K562 (cell line): ENCODE data around the gene SERHL2. TPM values are rescaled to one million over a fixed set of nuclear protein-coding genes. Genes with fewer than 3 reads are reported as not detected.
A peak's percentile ranks its signal among the peaks of the same experiment; 100 is the strongest.
"Not testable (repeated sequence)": the region's sequence is repeated elsewhere in the genome, so short reads cannot be mapped to it uniquely, and the experiment has no call there.

Experiments used
- ATAC-seq: fragments of 200-7000 bp; cut with Tn5 transposase; 3 replicates; pipeline ENCODE4 v1.9.1; 2020; ENCODE audit warnings: moderate library complexity
- BruUV-seq: library from RNA; stranded (reverse); fragments of 400-500 nt; replicated peaks from 2 replicates; lab custom pipeline; 2021; lab: Mats Ljungman, UMichigan
- CTCF ChIA-PET: fragments of 300-600 bp; formaldehyde crosslinking; extraction: SDS; loops from one replicate; lab custom pipeline; 2021; ENCODE audit warnings: low intra/inter-chr PET ratio; lab: Yijun Ruan, JAX
- POLR2A ChIA-PET: fragments of 300-600, 350-650 bp; sonication (Branson Sonifier 250); formaldehyde crosslinking; extraction: SDS; loops from one replicate; lab custom pipeline; 2021; ENCODE audit warnings: antibody characterized with exemption, inconsistent platforms; lab: Yijun Ruan, JAX
- DNase-seq, 4 experiments: peaks; one replicate each; pipeline versions ENCODE4 v3.0.0 to v3.0.0-alpha.2; 2011 to 2018; ENCODE audit warnings: low spot score in 3 of 4, mixed read lengths in 3 of 4; ENCODE audit errors: extremely low read depth in 1 of 4
- FAIRE-seq: peaks from 2 replicates; lab custom pipeline; 2011; peaks lifted over from hg19 to GRCh38; lab: Jason Lieb, UNC
- H2AFZ ChIP-seq: 2 replicates; pipeline ENCODE4 v1.6.0; 2011; ENCODE audit warnings: low read depth, low read length, control low read depth, inconsistent platforms
- H3K27ac ChIP-seq: fragments of 200-600 bp; 3 replicates; pipeline ENCODE4 v1.8.0; 2011; ENCODE audit warnings: low read depth, mild to moderate bottlenecking, control low read depth, inconsistent platforms, low read length, moderate library complexity, mixed read lengths; ENCODE audit errors: extremely low read depth
- H3K27me3 ChIP-seq, 2 experiments: fragments of 300-600 bp in 1 of 2; 2 replicates in 1 of 2; 3 replicates in 1 of 2; pipeline versions ENCODE4 v1.6.0 to v1.8.0; 2011; ENCODE audit warnings: inconsistent platforms in 2 of 2, low read length in 2 of 2, mild to moderate bottlenecking in 1 of 2, mixed read lengths in 1 of 2, moderate library complexity in 1 of 2; ENCODE audit not compliant: control insufficient read depth in 2 of 2, insufficient read depth in 2 of 2
- H3K36me3 ChIP-seq: fragments of 300-600 bp; 3 replicates; pipeline ENCODE4 v1.8.0; 2011; ENCODE audit warnings: mild to moderate bottlenecking, low read length, inconsistent platforms; ENCODE audit not compliant: control insufficient read depth, insufficient read depth
- H3K4me1 ChIP-seq, 2 experiments: fragments of 200-600 bp in 1 of 2; replicated peaks in 1 of 2; 2 replicates in 1 of 2; 3 replicates in 1 of 2; pipeline versions ENCODE4 v1.5.1 to v1.8.0; 2011; ENCODE audit warnings: inconsistent platforms in 2 of 2, low read length in 2 of 2, mild to moderate bottlenecking in 1 of 2, mixed read lengths in 1 of 2, moderate library complexity in 1 of 2; ENCODE audit not compliant: control insufficient read depth in 2 of 2, insufficient read depth in 2 of 2
- H3K4me2 ChIP-seq: 2 replicates; pipeline ENCODE4 v1.6.1; 2011; ENCODE audit warnings: low read length, control low read depth, inconsistent platforms, mixed read lengths; ENCODE audit not compliant: insufficient read depth
- H3K4me3 ChIP-seq: fragments of 200-600 bp; sonication (generic), shearing (Covaris generic); 2 replicates; pipeline ENCODE4 v1.5.1; 2016; ENCODE audit warnings: control low read depth, inconsistent platforms
- H3K79me2 ChIP-seq: fragments of 200-600 bp; 3 replicates; pipeline ENCODE4 v1.8.0; 2011; ENCODE audit warnings: low read length, inconsistent platforms; ENCODE audit not compliant: control insufficient read depth, insufficient read depth
- H3K9ac ChIP-seq, 2 experiments: 2 replicates each; pipeline versions ENCODE4 v1.6.0 to v1.6.1; 2011; ENCODE audit warnings: low read depth in 2 of 2, low read length in 2 of 2, control low read depth in 1 of 2, inconsistent platforms in 1 of 2, mild to moderate bottlenecking in 1 of 2, mixed read lengths in 1 of 2; ENCODE audit not compliant: insufficient read depth in 1 of 2
- H3K9me1 ChIP-seq: one replicate; pipeline ENCODE4 v1.6.0; 2011; ENCODE audit warnings: inconsistent platforms, mild to moderate bottlenecking, low read length, moderate library complexity; ENCODE audit not compliant: control insufficient read depth, insufficient read depth
- H3K9me3 ChIP-seq: replicated peaks from 2 replicates; pipeline ENCODE4 v1.5.1; 2011; ENCODE audit warnings: low read depth, low read length, inconsistent platforms; ENCODE audit not compliant: control insufficient read depth, insufficient read depth
- H4K20me1 ChIP-seq: replicated peaks from 2 replicates; pipeline ENCODE4 v1.6.1; 2011; ENCODE audit warnings: low read length, inconsistent platforms, mixed read lengths; ENCODE audit not compliant: control insufficient read depth, insufficient read depth
- POLR2G ChIP-seq: fragments of 200-400 bp; formaldehyde crosslinking; IDR thresholded peaks from 2 replicates; pipeline ENCODE4 v1.6.1; 2017; ENCODE audit warnings: low read depth, mild to moderate bottlenecking, antibody characterized with exemption, low read length, moderate library complexity
- WGBS: fragments of 100-300 bp; shearing (Covaris generic); methylation state at CpG from one replicate; pipeline ENCODE4 v1.1.6; 2016; ENCODE audit warnings: low coverage, mixed read lengths; ENCODE audit not compliant: insufficient coverage; ENCODE audit errors: missing lambda C conversion rate; 5-methylcytosine and 5-hydroxymethylcytosine counted together
- in situ Hi-C: fragments of 300-500 bp; cut with MboI; formaldehyde crosslinking; loops from 4 replicates; pipeline ENCODE4 v1.15.0; 2018; ENCODE audit warnings: inconsistent platforms, mixed read lengths
- intact Hi-C: fragments of 100-400 bp; cut with micrococcal nuclease; formaldehyde crosslinking; loops from 2 replicates; pipeline ENCODE4 v1.14.2; 2022
- polyA plus RNA-seq, 8 experiments: library from polyadenylated mRNA; depleted of rRNA in 4 of 8; stranded (reverse) in 5 of 8; unstranded in 3 of 8; fragments of >200 nt; fragmentation: Nextera tagmentation in 2 of 8; fragmentation: Illumina TruSeq in 1 of 8; extraction: Ambion mirVana in 2 of 8; extraction: Trizol in 1 of 8; gene quantifications; 2 replicates each; pipeline versions ENCODE4 v1.2.1 to v1.2.3, GENCODE V29; 2011 to 2014; ENCODE audit warnings: inconsistent platforms in 1 of 8, missing spikeins in 1 of 8
- total RNA-seq, 7 experiments: library from RNA; depleted of rRNA in 6 of 7; stranded (reverse); fragments of >200 nt in 6 of 7; fragmentation: Illumina TruSeq in 2 of 7; extraction: Trizol in 2 of 7; gene quantifications; 2 replicates each; pipeline versions ENCODE4 v1.2.1 to v1.2.3, GENCODE V29; 2011 to 2021; ENCODE audit warnings: low replicate concordance in 1 of 7

The SERHL2 gene
- total and polyA plus RNA-seq, 9 of the 15 experiments (the other 6 are each of a cell fraction or from before 2014, with no cell fraction given) = 19.9 to 62.6 (median 25.2) TPM

GRCh38 chr22:42575996-42576574 is 22.3 kb downstream of the SERHL2 start:
- H2AFZ ChIP-seq, in situ Hi-C loops, H3K4me2 ChIP-seq, H3K9ac ChIP-seq, FAIRE-seq, DNase-seq, CTCF ChIA-PET, H3K9me1 ChIP-seq, H3K27ac ChIP-seq, POLR2A ChIA-PET, H3K4me3 ChIP-seq, H3K27me3 ChIP-seq, BruUV-seq, H4K20me1 ChIP-seq, ATAC-seq, H3K9me3 ChIP-seq, intact Hi-C loops: not testable (repeated sequence)
- peak; percentile 21; the same call in 1 of the 2 replicates for TF ChIP-seq POLR2G
- peaks cover 0 to 16% of the 10 kb centered on the region in 2 experiments; a peak in 2 of 5 replicates for H3K4me1 ChIP-seq
- peaks cover 45% of the 10 kb centered on the region; the same call in 1 of the 3 replicates for H3K36me3 ChIP-seq
- 90% methylated on average over 2 of the region's 30 CpGs for WGBS
- peaks cover 16% of the 10 kb centered on the region for H3K79me2 ChIP-seq

- POLR2A ChIA-PET = interaction anchor here (0.7 kb wide), 1 partner anchor 37 kb away, joined by 3 read pairs; the partner anchor contains the start of gene POLDIP3
- H3K4me1 ChIP-seq = peaks cover 0 to 19% of the 10 kb centered on the region in 2 experiments; a peak in 3 of 5 replicates
- H3K27ac ChIP-seq, H3K9me1 ChIP-seq, FAIRE-seq, H3K4me2 ChIP-seq, H3K9ac ChIP-seq, ATAC-seq, H4K20me1 ChIP-seq, DNase-seq, H2AFZ ChIP-seq, H3K9me3 ChIP-seq, BruUV-seq, in situ Hi-C loops, CTCF ChIA-PET, H3K4me3 ChIP-seq, H3K27me3 ChIP-seq, intact Hi-C loops: not testable (repeated sequence)
- WGBS = 95% methylated on average over 4 of the region's 9 CpGs
- peaks cover 24% of the 10 kb centered on the region for H3K79me2 ChIP-seq
- peaks cover 45% of the 10 kb centered on the region; the same call in 1 of the 3 replicates for H3K36me3 ChIP-seq
Measured at GRCh38 chr22:42577141-42577540, 23.4 kb downstream of the SERHL2 start.
